Progenitor cell of endocrine pancreas (in vitro differentiated cells): ENCODE measurements around the gene PCBP3. TPM values are rescaled to one million over a fixed set of nuclear protein-coding genes. Genes with fewer than 3 reads are reported as not detected.

Experiments
- DNase-seq: peaks from one replicate; pipeline ENCODE4 v3.0.0; 2021; ENCODE audit warnings: low spot score; ENCODE audit not compliant: unreplicated experiment
- H3K27ac Mint-ChIP-seq: 2 replicates; pipeline ENCODE4 v1.8.0; 2021; ENCODE audit warnings: mild to moderate bottlenecking, moderate library complexity, mixed read lengths
- H3K27me3 Mint-ChIP-seq: 2 replicates; pipeline ENCODE4 v1.8.0; 2021; ENCODE audit warnings: mixed read lengths
- H3K36me3 Mint-ChIP-seq: 2 replicates; pipeline ENCODE4 v1.8.0; 2022; ENCODE audit warnings: mixed read lengths; ENCODE audit not compliant: insufficient read depth
- H3K4me1 Mint-ChIP-seq: 2 replicates; pipeline ENCODE4 v1.8.0; 2021; ENCODE audit warnings: low read depth, mixed read lengths
- H3K4me3 Mint-ChIP-seq: 2 replicates; pipeline ENCODE4 v1.8.0; 2021; ENCODE audit warnings: low read depth, mild to moderate bottlenecking, moderate library complexity, mixed read lengths
- H3K9me3 Mint-ChIP-seq: 2 replicates; pipeline ENCODE4 v1.8.0; 2021; ENCODE audit warnings: low read depth, mixed read lengths
- CTCF ChIP-seq: fragments of 200-600 bp; sonication (generic); IDR thresholded peaks from one replicate; pipeline ENCODE4 v1.5.0; 2021; ENCODE audit warnings: antibody characterized with exemption, mild to moderate bottlenecking; ENCODE audit not compliant: unreplicated experiment
- total RNA-seq: library from RNA; stranded (reverse); gene quantifications from 2 replicates; pipeline ENCODE4 v1.2.1, GENCODE V29; 2021

Gene PCBP3
- total RNA-seq, 1 donor from 2014 or later, result 3.7 TPM

GRCh38 chr21:45938811-45939520 lies 295.4 kb downstream of the PCBP3 start:
- H3K4me1 Mint-ChIP-seq, result no peaks in the 10 kb centered on the region
- H3K27ac Mint-ChIP-seq, result no peak overlapping the region
- no peak for TF ChIP-seq CTCF
- no peak for DNase-seq
- H3K4me3 Mint-ChIP-seq, result no peak overlapping the region
- H3K9me3 Mint-ChIP-seq, result no peaks in the 10 kb centered on the region
- H3K27me3 Mint-ChIP-seq, result peaks cover 11% of the 10 kb centered on the region
- no peaks in the 10 kb centered on the region for H3K36me3 Mint-ChIP-seq

- H3K36me3 Mint-ChIP-seq, result no peaks in the 10 kb centered on the region
- no peaks in the 10 kb centered on the region for H3K9me3 Mint-ChIP-seq
- H3K4me3 Mint-ChIP-seq, result no peak overlapping the region
- TF ChIP-seq CTCF, result no peak
- no peaks in the 10 kb centered on the region for H3K4me1 Mint-ChIP-seq
- peaks cover 11% of the 10 kb centered on the region for H3K27me3 Mint-ChIP-seq
- no peak overlapping the region for H3K27ac Mint-ChIP-seq
- no peak for DNase-seq
Observed at GRCh38 chr21:45939521-45940045, 296.1 kb downstream of the PCBP3 start.

- TF ChIP-seq CTCF, result no peak
- no peaks in the 10 kb centered on the region for H3K36me3 Mint-ChIP-seq
- peaks cover 11% of the 10 kb centered on the region for H3K27me3 Mint-ChIP-seq
Observed at GRCh38 chr21:45940091-45940490, 296.6 kb downstream of the PCBP3 start.

GRCh38 chr21:45940621-45941337 lies 297.3 kb downstream of the PCBP3 start:
- no peak for DNase-seq
- no peaks in the 10 kb centered on the region for H3K36me3 Mint-ChIP-seq
- H3K9me3 Mint-ChIP-seq, result no peaks in the 10 kb centered on the region
- H3K4me3 Mint-ChIP-seq, result no peak overlapping the region
- H3K4me1 Mint-ChIP-seq, result no peaks in the 10 kb centered on the region
- no peak for TF ChIP-seq CTCF
- no peak overlapping the region for H3K27ac Mint-ChIP-seq
- H3K27me3 Mint-ChIP-seq, result peaks cover 8% of the 10 kb centered on the region

More at GRCh38 chr21:45940091-45940490, 296.6 kb downstream of the PCBP3 start:
- H3K9me3 Mint-ChIP-seq, result no peaks in the 10 kb centered on the region
- H3K27ac Mint-ChIP-seq, result no peak overlapping the region
- no peak for DNase-seq
- no peak overlapping the region for H3K4me3 Mint-ChIP-seq
- no peaks in the 10 kb centered on the region for H3K4me1 Mint-ChIP-seq

- no peaks in the 10 kb centered on the region for H3K4me1 Mint-ChIP-seq
- H3K4me3 Mint-ChIP-seq, result no peak overlapping the region
- H3K36me3 Mint-ChIP-seq, result no peaks in the 10 kb centered on the region
- no peak for TF ChIP-seq CTCF
- peaks cover 8% of the 10 kb centered on the region for H3K27me3 Mint-ChIP-seq
- DNase-seq, result no peak
- no peaks in the 10 kb centered on the region for H3K9me3 Mint-ChIP-seq
- no peak overlapping the region for H3K27ac Mint-ChIP-seq
Observed at GRCh38 chr21:45941338-45941710, 297.8 kb downstream of the PCBP3 start.
